Hepatocyte (in vitro differentiated cells): ENCODE data around the gene SP3.

Experiments used
- EZH2 ChIP-seq: fragments of 200-600 bp; sonication (generic); IDR thresholded peaks from 2 replicates; pipeline ENCODE4 v1.6.1; 2016; ENCODE audit warnings: antibody characterized with exemption, mild to moderate bottlenecking, borderline replicate concordance
- EZH2phosphoT487 ChIP-seq: fragments of 200-600 bp; sonication (generic); IDR thresholded peaks from one replicate; pipeline ENCODE4 v1.6.1; 2018; ENCODE audit warnings: antibody characterized with exemption, mild to moderate bottlenecking, low read depth, moderate library complexity; ENCODE audit not compliant: unreplicated experiment, severe bottlenecking
- TF ChIP-seq, protein P1 (sequence below): fragments of 200-600 bp; sonication (generic); IDR thresholded peaks from 2 replicates; pipeline ENCODE4 v1.5.1; 2016; ENCODE audit warnings: antibody characterized with exemption, mild to moderate bottlenecking; ENCODE audit not compliant: poor library complexity

DNA sequence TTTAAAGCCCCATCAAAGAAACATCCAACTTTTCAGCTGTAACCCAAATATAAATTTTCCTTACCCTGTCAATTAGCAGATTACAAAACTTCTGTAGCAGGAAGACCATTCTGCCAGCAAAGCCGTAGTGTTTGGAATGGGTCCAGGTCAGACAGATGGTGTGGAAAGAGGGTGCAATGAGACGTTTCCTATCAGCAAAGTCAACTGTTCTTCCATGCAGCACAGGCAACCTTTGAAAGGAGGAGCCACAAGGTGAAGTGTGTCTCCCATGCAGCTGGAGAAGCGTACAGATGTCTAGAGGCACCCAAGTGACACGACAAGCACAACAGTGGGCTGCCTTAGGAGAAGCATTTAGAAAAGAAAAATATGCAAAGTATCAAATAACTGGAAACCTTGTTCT is 83.7 kb downstream of the SP3 start:
- TF ChIP-seq, protein P1, sequence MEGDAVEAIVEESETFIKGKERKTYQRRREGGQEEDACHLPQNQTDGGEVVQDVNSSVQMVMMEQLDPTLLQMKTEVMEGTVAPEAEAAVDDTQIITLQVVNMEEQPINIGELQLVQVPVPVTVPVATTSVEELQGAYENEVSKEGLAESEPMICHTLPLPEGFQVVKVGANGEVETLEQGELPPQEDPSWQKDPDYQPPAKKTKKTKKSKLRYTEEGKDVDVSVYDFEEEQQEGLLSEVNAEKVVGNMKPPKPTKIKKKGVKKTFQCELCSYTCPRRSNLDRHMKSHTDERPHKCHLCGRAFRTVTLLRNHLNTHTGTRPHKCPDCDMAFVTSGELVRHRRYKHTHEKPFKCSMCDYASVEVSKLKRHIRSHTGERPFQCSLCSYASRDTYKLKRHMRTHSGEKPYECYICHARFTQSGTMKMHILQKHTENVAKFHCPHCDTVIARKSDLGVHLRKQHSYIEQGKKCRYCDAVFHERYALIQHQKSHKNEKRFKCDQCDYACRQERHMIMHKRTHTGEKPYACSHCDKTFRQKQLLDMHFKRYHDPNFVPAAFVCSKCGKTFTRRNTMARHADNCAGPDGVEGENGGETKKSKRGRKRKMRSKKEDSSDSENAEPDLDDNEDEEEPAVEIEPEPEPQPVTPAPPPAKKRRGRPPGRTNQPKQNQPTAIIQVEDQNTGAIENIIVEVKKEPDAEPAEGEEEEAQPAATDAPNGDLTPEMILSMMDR: no peak
- TF ChIP-seq EZH2 (no peak), EZH2phosphoT487 (no peak)
